Esophagus muscularis mucosa (tissue), 4 donors: ENCODE data around the gene GALNT15. TPM values are rescaled to one million over a fixed set of nuclear protein-coding genes. Genes with fewer than 3 reads are reported as not detected.

Experiments used
- DNase-seq: peaks from one replicate; pipeline ENCODE4 v3.0.0-alpha.2; 2017; ENCODE audit errors: extremely low spot score
- H3K27ac ChIP-seq, 4 donors: fragments of 200-600 bp; sonication (generic); replicated peaks in 1 of 4; 1 replicate in 3 of 4; 2 replicates in 1 of 4; pipeline ENCODE4 v1.5.1; 2016 to 2019; ENCODE audit warnings: mild to moderate bottlenecking in 1 of 4
- H3K27me3 ChIP-seq, 4 donors: fragments of 200-600 bp; sonication (generic); one replicate each; pipeline versions ENCODE4 v1.5.1 to v1.6.0; 2016 to 2019
- H3K36me3 ChIP-seq, 4 donors: fragments of 200-600 bp; sonication (generic); one replicate each; pipeline ENCODE4 v1.5.1; 2016 to 2019
- H3K4me1 ChIP-seq, 4 donors: fragments of 200-600 bp; sonication (generic); one replicate each; pipeline ENCODE4 v1.5.1; 2016 to 2019
- H3K4me3 ChIP-seq, 4 donors: fragments of 200-600 bp; sonication (generic); 1 replicate in 2 of 4; 2 replicates in 2 of 4; pipeline ENCODE4 v1.5.1; 2016 to 2019; ENCODE audit warnings: mild to moderate bottlenecking in 4 of 4, moderate library complexity in 1 of 4
- H3K9me3 ChIP-seq, 4 donors: fragments of 200-600 bp; sonication (generic); 1 replicate in 3 of 4; 2 replicates in 1 of 4; pipeline ENCODE4 v1.5.1; 2016 to 2019
- EP300 ChIP-seq: sonication (generic); formaldehyde crosslinking; IDR thresholded peaks from one replicate; pipeline ENCODE4 v1.6.1; 2017; ENCODE audit warnings: antibody characterized with exemption
- POLR2A ChIP-seq: fragments of 450-650 bp; IDR thresholded peaks from one replicate; pipeline ENCODE4 v1.6.1; 2017; ENCODE audit warnings: antibody characterized with exemption, moderate library complexity, mild to moderate bottlenecking, low read depth
- POLR2AphosphoS5 ChIP-seq, 2 donors: sonication (generic); formaldehyde crosslinking; IDR thresholded peaks; one replicate each; pipeline ENCODE4 v1.6.1; 2017; ENCODE audit warnings: antibody characterized with exemption in 2 of 2
- WGBS: methylation state at CpG from one replicate; pipeline ENCODE4 v1.1.5; 2018; 5-methylcytosine and 5-hydroxymethylcytosine counted together
- intact Hi-C: fragments of 100-400 bp; cut with DNase I; formaldehyde crosslinking; loops from one replicate; pipeline ENCODE4 v1.15.1; 2023
- total RNA-seq, 4 donors: library from RNA; depleted of rRNA; stranded (reverse); fragments of >200 nt; gene quantifications; one replicate each; pipeline versions ENCODE4 v1.1.0 to v1.2.1, GENCODE V29; 2016
- TF ChIP-seq, protein P1 (sequence below), 3 experiments: fragments of 200-600 bp in 2 of 3; fragments of 450-650 bp in 1 of 3; sonication (generic) in 2 of 3; IDR thresholded peaks; one replicate each; pipeline ENCODE4 v1.5.1; 2017 to 2019; ENCODE audit warnings: antibody characterized with exemption in 3 of 3, mild to moderate bottlenecking in 2 of 3, moderate library complexity in 1 of 3

Gene GALNT15
- total RNA-seq, 4 donors from 2014 or later, result 76.0 to 320 (median 135) TPM

- peaks cover 0 to 23% (median 6%) of the 10 kb centered on the region in 4 donors for H3K4me1 ChIP-seq
- intact Hi-C loops, result no loop called here
- no peaks in the 10 kb centered on the region for H3K9me3 ChIP-seq
- 90% methylated on average over 4 of the region's 4 CpGs for WGBS
- no peak overlapping the region for H3K27ac ChIP-seq
- H3K4me3 ChIP-seq, result no peak overlapping the region
- TF ChIP-seq POLR2AphosphoS5 (IDR thresholded peaks at IDR 0.05) (no peak), EP300 (no peak), POLR2A (no peak)
- TF ChIP-seq, protein P1, sequence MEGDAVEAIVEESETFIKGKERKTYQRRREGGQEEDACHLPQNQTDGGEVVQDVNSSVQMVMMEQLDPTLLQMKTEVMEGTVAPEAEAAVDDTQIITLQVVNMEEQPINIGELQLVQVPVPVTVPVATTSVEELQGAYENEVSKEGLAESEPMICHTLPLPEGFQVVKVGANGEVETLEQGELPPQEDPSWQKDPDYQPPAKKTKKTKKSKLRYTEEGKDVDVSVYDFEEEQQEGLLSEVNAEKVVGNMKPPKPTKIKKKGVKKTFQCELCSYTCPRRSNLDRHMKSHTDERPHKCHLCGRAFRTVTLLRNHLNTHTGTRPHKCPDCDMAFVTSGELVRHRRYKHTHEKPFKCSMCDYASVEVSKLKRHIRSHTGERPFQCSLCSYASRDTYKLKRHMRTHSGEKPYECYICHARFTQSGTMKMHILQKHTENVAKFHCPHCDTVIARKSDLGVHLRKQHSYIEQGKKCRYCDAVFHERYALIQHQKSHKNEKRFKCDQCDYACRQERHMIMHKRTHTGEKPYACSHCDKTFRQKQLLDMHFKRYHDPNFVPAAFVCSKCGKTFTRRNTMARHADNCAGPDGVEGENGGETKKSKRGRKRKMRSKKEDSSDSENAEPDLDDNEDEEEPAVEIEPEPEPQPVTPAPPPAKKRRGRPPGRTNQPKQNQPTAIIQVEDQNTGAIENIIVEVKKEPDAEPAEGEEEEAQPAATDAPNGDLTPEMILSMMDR (IDR thresholded peaks at IDR 0.05), result no peak
- no peak for DNase-seq
- H3K27me3 ChIP-seq, result no peaks in the 10 kb centered on the region
- H3K36me3 ChIP-seq, result no peaks in the 10 kb centered on the region
These were observed 61.7 kb downstream of the GALNT15 start for GRCh38 chr3:16236030-16236639.

GRCh38 chr3:16236856-16237393 is 62.4 kb downstream of the GALNT15 start:
- Histone ChIP-seq H3K4me1 (peaks cover 0 to 23% (median 6%) of the 10 kb centered on the region in 4 donors), H3K27me3 (no peaks in the 10 kb centered on the region), H3K36me3 (no peaks in the 10 kb centered on the region), H3K4me3 (no peak overlapping the region), H3K27ac (no peak overlapping the region), H3K9me3 (no peaks in the 10 kb centered on the region)
- no peak for DNase-seq
- intact Hi-C loops, result no loop called here
- 77% methylated on average over 3 of the region's 3 CpGs for WGBS
- TF ChIP-seq, protein P1 (IDR thresholded peaks at IDR 0.05), result no peak
- no peak for TF ChIP-seq POLR2A
- TF ChIP-seq EP300, result no peak
- TF ChIP-seq POLR2AphosphoS5 (IDR thresholded peaks at IDR 0.05), result no peak

DNA sequence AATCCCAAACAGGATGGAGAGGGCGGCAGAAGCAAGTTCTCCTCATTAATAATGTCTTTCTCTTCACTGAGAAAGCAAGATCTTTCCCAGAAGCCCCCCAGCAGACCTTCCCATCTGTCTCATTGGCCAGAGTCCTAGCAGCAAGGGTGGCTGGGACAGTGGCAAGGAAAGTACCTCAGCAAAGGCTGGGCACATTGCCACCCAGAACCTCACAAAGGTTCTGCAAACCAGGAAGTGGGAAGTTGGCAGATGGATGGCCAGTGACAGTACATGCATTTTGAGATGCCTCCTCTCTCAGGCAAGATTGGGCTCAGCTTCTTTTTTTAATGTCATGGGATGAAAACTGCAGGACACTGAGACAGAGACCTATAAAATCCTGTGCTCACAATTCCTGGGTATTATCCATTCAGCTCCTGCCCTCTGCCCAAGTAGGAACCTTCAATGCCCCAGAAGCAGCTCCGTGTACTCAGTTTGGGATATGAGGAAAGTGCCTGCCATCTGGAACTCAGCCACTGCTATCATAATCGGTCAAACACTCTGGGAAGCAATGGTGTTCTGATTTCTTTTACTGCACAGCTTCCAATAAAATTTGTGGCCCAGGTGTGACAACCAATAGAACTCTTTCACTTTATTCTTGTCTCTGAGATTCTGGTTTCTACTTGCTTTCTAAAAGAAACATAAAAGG is 64.7 kb downstream of the GALNT15 start:
- Histone ChIP-seq H3K4me1 (peaks cover 0 to 23% (median 9%) of the 10 kb centered on the region in 4 donors), H3K36me3 (no peaks in the 10 kb centered on the region), H3K9me3 (no peaks in the 10 kb centered on the region), H3K27ac (peak overlapping the region in 3 of 4 donors; percentile 12 to 53 (median 42)), H3K4me3 (no peak overlapping the region), H3K27me3 (no peaks in the 10 kb centered on the region)
- 54% methylated on average over 2 of the region's 3 CpGs for WGBS
- intact Hi-C loops, result no loop called here
- DNase-seq, result no peak
- TF ChIP-seq POLR2A, result no peak
- no peak for TF ChIP-seq POLR2AphosphoS5 (IDR thresholded peaks at IDR 0.05)
- TF ChIP-seq, protein P1 (IDR thresholded peaks at IDR 0.05), result no peak
- no peak for TF ChIP-seq EP300

GRCh38 chr3:16239780-16240179 is 65.3 kb downstream of the GALNT15 start:
- H3K4me1 ChIP-seq, result peaks cover 0 to 24% (median 12%) of the 10 kb centered on the region in 4 donors
- 65% methylated on average over 4 of the region's 4 CpGs for WGBS
- H3K27ac ChIP-seq, result peak overlapping the region in 3 of 4 donors; percentile 12 to 53 (median 42)
- H3K27me3 ChIP-seq, result no peaks in the 10 kb centered on the region
- intact Hi-C loops, result loop anchor here (10.0 kb wide), 1 partner anchor 605 kb away; no protein-coding TSS in a partner anchor
- no peaks in the 10 kb centered on the region for H3K36me3 ChIP-seq
- H3K4me3 ChIP-seq, result no peak overlapping the region
- TF ChIP-seq POLR2AphosphoS5 (IDR thresholded peaks at IDR 0.05), result no peak
- TF ChIP-seq EP300, result no peak
- TF ChIP-seq, protein P1 (IDR thresholded peaks at IDR 0.05), result no peak
- TF ChIP-seq POLR2A, result no peak
- no peak for DNase-seq
- H3K9me3 ChIP-seq, result no peaks in the 10 kb centered on the region
